Cardiac fibroblast (primary cell): Measurements from ENCODE around the gene LSM14B.

ENCODE experiments used
- DNase-seq, 2 donors: peaks; one replicate each; pipeline versions ENCODE4 v3.0.0 to v3.0.0-alpha.2; 2010; ENCODE audit warnings: low read depth in 2 of 2
- H3K4me3 ChIP-seq, 2 donors: replicated peaks in 1 of 2; 1 replicate in 1 of 2; 2 replicates in 1 of 2; pipeline ENCODE4 v1.5.1; 2011; ENCODE audit warnings: low read depth in 2 of 2, low read length in 2 of 2, mild to moderate bottlenecking in 2 of 2, moderate library complexity in 1 of 2
- TF ChIP-seq, protein P1 (sequence below): IDR thresholded peaks from one replicate; pipeline ENCODE4 v1.5.1; 2011; ENCODE audit warnings: low read depth, mild to moderate bottlenecking, low read length, inconsistent platforms

The LSM14B gene

DNA sequence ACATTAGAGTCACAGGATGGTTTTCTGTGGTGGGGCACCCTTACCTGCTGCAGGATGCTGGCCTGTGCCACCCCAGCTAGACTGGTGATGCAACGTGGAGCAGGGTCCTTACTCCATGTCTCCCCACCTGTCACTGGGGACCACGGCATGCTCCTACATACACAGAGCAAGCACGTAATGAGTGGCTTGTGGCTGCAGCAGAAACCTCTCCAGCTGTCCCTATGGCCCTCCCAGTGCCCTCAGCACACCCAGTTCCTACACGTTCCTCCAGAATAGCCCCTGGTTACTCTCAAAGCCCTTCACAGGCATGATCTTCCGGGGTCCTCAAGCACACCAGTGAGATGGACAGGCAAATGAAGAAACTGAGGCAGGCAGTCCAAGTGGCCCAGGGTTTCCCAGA is 3.2 kb upstream of the LSM14B start:
- DNase-seq, result no peak
- no peak overlapping the region for H3K4me3 ChIP-seq
- TF ChIP-seq, protein P1, sequence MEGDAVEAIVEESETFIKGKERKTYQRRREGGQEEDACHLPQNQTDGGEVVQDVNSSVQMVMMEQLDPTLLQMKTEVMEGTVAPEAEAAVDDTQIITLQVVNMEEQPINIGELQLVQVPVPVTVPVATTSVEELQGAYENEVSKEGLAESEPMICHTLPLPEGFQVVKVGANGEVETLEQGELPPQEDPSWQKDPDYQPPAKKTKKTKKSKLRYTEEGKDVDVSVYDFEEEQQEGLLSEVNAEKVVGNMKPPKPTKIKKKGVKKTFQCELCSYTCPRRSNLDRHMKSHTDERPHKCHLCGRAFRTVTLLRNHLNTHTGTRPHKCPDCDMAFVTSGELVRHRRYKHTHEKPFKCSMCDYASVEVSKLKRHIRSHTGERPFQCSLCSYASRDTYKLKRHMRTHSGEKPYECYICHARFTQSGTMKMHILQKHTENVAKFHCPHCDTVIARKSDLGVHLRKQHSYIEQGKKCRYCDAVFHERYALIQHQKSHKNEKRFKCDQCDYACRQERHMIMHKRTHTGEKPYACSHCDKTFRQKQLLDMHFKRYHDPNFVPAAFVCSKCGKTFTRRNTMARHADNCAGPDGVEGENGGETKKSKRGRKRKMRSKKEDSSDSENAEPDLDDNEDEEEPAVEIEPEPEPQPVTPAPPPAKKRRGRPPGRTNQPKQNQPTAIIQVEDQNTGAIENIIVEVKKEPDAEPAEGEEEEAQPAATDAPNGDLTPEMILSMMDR, result no peak

DNA sequence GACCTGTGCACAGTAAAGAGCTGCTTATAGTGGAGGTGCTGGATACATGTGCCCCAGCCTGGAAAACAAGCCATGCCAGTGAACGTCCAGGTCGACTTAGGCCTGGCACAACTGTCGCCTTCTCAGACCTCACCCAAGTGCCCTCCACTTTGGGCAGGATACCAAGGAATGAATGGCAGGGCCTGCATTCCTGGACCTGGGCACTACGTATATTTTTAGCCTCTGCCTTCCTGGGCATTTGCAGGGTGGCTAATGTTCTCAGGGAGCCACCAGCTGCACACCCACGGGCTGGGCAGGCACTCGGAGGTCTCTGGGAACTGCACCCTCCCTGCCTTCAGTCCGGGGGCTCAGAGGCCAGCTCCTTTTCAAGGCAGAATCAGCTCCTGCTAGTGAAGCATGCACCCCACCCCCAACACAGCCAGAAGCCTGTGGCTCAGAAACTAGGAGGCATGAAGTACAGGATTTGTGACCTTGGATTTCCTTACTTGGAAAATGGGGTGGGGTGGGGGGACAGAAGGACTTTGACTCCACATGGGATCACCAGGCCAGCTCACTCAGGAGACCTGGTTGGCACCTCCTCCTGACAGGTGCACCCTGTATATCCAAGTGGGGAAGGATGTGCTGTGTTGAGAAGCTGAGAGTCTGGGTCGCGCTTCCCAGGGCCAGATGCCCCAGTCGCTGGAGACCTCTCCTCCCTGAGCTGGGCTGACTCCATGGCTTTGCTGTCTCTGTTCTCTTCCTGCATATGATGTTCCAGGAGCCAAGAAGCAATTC is 2.5 kb upstream of the LSM14B start:
- TF ChIP-seq, protein P1, result no peak
- DNase-seq, result no peak
- no peak overlapping the region for H3K4me3 ChIP-seq

DNA sequence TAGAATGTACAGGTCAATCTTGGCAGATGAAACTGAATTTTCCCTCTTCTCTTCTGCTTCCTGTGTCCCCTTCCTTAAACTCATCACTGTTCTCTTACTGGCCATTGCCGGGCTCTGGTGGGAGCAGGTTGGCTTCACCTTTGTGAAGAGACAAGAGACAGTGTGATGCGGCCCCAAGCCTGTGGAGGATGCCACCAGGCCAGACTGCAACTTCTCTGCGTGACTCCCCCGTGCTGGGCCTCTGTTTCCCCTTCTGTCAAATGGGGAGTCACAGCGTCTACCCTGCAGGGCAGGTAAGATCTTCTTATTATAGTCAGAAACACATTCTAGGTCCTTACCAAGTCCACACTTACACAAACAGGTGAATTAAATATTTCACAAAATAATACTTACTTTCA is 1.9 kb upstream of the LSM14B start:
- H3K4me3 ChIP-seq, result no peak overlapping the region
- TF ChIP-seq, protein P1, result no peak
- no peak for DNase-seq

DNA sequence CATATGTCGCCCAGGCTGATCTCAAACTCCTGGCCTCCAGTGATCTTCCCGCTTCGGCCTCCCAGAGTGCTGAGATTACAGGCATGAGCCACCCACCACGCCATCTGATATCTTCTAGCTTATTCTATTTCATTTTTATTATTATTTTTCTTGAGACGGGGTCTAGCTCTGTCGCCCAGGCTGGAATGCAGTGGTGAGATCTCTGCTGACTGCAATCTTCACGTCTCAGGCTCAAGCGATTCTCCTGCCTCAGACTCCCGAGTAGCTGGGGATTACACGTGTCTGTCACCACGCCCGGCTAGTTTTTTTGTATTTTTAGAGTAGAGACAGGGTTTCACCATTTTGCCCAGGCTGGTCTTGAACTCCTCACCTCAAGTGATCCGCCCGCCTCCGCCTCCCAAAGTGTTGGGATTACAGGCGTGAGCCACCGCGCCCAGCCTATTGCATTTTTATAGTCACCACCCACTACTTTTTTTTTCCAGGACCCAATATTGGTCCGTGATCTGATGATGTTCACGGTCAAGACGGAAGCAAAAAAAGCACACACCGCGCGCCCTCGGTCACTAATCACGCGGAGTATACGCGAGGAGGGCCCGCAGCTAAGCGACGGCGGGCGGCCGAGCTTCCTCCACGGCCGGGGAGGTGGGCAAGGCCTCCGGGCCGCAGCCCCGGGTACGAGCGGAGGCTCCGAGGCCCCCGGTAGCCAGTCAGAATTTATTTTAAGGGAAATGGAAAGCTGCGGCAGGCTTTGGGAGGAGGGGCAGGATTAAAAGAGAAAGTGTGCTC is 1.1 kb upstream of the LSM14B start:
- H3K4me3 ChIP-seq, result peak overlapping the region; percentile 52 to 67
- TF ChIP-seq, protein P1, result no peak
- DNase-seq, result peak; percentile 74 to 75

DNA sequence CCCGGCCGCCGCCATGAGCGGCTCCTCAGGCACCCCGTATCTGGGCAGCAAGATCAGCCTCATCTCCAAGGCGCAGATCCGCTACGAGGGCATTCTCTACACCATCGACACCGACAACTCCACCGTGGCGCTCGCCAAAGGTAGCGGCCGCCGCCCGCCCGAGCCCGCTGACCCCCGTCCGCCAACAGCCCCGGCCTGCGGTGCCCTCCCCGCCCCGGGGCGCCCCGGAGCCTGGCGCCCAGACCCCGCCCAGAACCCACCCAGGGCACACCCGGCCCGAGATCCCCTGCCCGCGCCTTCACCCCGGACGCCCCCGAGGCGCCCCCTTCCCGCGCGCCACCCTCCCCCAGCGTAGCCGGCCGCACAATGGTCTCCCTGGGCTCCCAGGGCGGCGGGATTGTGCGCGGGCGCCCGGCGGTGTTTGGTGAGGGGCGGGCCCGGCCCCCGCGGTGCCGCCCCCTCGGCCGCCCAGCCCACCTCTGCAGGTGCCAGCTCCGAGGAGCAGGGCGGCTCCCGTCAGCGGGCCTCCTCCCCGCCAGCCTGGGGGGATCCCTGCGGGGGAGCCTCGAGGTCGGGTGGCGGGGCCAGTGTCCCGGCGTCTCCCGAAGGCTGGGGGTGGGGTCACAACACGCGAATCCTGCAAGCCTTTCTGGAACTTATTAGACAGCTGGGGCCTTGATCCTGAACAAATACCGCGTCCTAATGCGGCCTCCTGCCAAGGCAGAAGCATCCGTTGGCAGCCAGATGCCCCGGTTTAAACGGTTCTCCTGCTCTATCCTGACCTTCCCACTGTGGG is 577 bp downstream of the LSM14B start:
- TF ChIP-seq, protein P1, result no peak
- peak; percentile 31 for DNase-seq
- H3K4me3 ChIP-seq, result peak overlapping the region; percentile 76 to 82

DNA sequence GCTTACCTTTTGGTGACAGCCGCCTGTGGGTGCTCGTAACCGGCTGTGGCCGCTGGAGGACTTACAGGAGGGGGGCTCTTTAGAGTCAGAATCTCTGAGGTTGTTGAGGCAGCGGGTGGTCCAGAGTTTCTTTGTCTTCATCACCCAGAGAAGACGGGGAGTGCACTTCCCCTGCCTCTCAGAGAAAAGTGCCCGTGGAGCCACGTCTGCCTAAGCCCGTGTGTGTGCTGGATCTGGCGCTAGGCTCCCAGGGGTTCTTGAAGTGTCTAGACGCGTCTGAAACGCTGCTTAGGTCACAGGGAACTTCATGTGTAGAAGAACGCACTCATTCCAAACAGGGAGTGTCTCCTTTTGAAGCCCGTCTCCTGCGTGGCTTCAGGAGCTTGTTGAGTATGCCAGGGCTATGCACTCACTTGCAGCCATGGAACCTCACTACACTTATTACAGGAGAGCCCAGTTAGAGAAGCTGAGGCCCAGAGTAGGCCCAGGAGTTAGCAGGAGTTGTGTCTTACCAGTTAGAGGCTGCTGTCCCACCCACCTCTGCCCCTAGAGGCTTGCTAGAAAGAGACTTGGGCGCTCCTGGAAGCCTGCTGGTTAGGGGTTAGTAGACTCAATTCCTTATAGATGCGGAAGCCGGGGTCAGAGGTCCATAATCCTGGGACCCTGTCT is 1.3 kb downstream of the LSM14B start:
- peak overlapping the region; percentile 76 to 82 for H3K4me3 ChIP-seq
- TF ChIP-seq, protein P1, result peak; percentile 25
- DNase-seq, result peak; percentile 39 to 65
